Kidney epithelial cell (primary cell): ENCODE measurements around the gene ATP13A3. TPM values are rescaled to one million over a fixed set of nuclear protein-coding genes. Genes with fewer than 3 reads are reported as not detected.

Source experiments
- DNase-seq: peaks from one replicate; pipeline ENCODE4 v3.0.0-alpha.2; 2010; ENCODE audit warnings: low read depth
- H3K27me3 ChIP-seq: 2 replicates; pipeline ENCODE4 v1.6.0; 2011; ENCODE audit warnings: low read length; ENCODE audit not compliant: control insufficient read depth, insufficient read depth
- H3K36me3 ChIP-seq: 2 replicates; pipeline ENCODE4 v1.5.1; 2011; ENCODE audit warnings: low read length; ENCODE audit not compliant: control insufficient read depth, insufficient read depth
- H3K4me3 ChIP-seq: 2 replicates; pipeline ENCODE4 v1.5.1; 2011; ENCODE audit warnings: low read depth, mild to moderate bottlenecking, control low read depth, low read length
- total RNA-seq: library from RNA; depleted of rRNA; stranded (reverse); fragments of >200 nt; gene quantifications from 2 replicates; pipeline ENCODE4 v1.2.3, GENCODE V29; 2015
- TF ChIP-seq, protein P1 (sequence below): IDR thresholded peaks from 2 replicates; pipeline ENCODE4 v1.5.1; 2011; ENCODE audit warnings: mild to moderate bottlenecking, moderate library complexity, low read length, control low read depth, inconsistent platforms; ENCODE audit not compliant: insufficient read depth, poor library complexity, severe bottlenecking

ATP13A3 gene
- total RNA-seq, 1 donor from 2014 or later, result 324 TPM

GRCh38 chr3:194470615-194471014 lies 16.2 kb downstream of the ATP13A3 start:
- DNase-seq, result no peak
- Histone ChIP-seq H3K36me3 (no peaks in the 10 kb centered on the region), H3K4me3 (no peak overlapping the region), H3K27me3 (no peaks in the 10 kb centered on the region)
- TF ChIP-seq, protein P1, sequence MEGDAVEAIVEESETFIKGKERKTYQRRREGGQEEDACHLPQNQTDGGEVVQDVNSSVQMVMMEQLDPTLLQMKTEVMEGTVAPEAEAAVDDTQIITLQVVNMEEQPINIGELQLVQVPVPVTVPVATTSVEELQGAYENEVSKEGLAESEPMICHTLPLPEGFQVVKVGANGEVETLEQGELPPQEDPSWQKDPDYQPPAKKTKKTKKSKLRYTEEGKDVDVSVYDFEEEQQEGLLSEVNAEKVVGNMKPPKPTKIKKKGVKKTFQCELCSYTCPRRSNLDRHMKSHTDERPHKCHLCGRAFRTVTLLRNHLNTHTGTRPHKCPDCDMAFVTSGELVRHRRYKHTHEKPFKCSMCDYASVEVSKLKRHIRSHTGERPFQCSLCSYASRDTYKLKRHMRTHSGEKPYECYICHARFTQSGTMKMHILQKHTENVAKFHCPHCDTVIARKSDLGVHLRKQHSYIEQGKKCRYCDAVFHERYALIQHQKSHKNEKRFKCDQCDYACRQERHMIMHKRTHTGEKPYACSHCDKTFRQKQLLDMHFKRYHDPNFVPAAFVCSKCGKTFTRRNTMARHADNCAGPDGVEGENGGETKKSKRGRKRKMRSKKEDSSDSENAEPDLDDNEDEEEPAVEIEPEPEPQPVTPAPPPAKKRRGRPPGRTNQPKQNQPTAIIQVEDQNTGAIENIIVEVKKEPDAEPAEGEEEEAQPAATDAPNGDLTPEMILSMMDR, result no peak

DNA sequence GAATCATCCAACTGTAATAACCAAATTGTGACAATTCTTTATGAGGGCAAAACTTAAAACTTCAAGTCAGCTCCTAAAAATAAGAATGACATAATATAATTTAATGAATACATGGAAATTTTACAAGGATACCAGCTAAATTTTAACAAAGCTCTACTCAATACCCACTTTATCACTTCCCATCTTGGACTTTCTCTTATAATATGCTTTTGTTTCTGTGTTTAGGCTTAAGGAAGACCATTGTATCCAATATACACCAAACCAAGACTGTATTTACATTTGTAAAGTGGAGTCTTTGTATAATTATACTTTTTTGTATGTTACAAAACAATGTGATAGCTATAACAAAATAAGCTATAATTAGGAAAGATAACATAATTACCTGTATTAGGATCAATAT lies 16.8 kb downstream of the ATP13A3 start:
- no peak overlapping the region for H3K4me3 ChIP-seq
- no peak for DNase-seq
- no peaks in the 10 kb centered on the region for H3K36me3 ChIP-seq
- no peaks in the 10 kb centered on the region for H3K27me3 ChIP-seq
- TF ChIP-seq, protein P1, result no peak

DNA sequence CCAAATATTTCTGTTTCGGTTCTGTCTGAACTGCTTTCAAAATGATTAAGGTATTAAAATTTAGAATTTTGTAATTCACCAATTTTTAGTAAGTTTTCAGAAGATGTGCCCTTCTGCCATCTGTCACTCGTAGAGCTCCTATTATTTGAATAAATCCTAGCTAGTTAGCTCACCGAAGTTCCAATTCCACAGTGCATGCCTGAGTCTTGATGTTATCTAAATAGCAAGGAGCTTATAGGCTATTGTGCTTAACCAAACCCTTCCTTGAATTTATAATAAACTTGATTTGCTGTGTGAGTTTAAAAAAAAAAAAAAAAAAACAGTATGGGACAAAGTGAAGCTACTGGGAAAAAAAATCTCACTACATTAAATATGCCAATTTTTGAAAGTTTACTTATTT lies 18.7 kb downstream of the ATP13A3 start:
- Histone ChIP-seq H3K4me3 (no peak overlapping the region), H3K36me3 (no peaks in the 10 kb centered on the region), H3K27me3 (no peaks in the 10 kb centered on the region)
- TF ChIP-seq, protein P1, result no peak
- no peak for DNase-seq

DNA sequence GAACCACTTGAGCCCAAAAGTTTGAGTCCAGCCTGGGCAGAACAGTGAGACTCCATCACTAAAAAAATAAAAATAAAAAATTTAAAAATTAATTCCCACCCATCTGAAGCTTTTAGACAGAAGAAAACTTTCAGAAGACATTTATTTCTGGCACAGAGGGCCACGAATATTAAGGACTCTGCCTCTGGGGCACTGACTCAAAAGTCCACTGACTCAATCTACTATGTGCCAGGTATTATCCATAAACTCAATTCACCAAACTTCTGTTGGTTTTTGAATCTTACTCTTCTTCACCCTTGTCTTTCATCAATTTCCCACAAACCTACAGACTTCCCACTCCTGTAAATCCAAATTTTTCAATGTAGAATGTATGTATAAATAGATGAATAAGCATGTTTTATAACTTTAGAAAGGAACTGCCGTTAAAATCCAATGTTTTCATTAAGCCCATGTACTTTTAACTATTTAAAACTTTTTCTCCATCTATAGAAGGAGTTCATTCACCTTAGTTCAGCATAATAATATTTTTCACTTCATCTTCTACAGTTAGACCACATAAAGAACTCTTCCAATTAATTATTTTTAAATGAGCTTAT lies 19.9 kb downstream of the ATP13A3 start:
- Histone ChIP-seq H3K36me3 (peaks cover 1% of the 10 kb centered on the region), H3K27me3 (no peaks in the 10 kb centered on the region), H3K4me3 (no peak overlapping the region)
- TF ChIP-seq, protein P1, result no peak
- no peak for DNase-seq

- Histone ChIP-seq H3K4me3 (no peak overlapping the region), H3K27me3 (no peaks in the 10 kb centered on the region), H3K36me3 (peaks cover 1% of the 10 kb centered on the region)
- DNase-seq, result no peak
- TF ChIP-seq, protein P1, result no peak
Observed at GRCh38 chr3:194465920-194466570, 20.8 kb downstream of the ATP13A3 start.

DNA sequence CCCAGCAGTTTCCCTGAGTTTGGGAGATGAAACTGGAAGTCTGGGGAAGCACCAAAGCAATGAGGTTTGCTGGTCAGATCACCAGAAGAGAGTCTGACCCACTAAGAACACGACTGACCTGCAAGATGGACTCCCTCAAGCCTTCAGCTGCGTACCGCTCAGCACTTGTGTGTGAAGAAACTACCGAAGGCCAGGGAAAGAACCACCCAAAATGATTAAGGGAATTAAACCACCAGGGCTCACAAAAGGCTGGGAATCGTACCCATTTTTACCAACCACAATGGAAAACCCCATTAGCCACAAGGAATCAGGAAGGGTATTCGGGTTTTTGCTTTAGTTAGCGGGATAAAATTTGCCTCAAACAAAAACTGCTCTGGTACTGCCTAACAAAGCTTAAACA lies 21.6 kb downstream of the ATP13A3 start:
- H3K4me3 ChIP-seq, result no peak overlapping the region
- TF ChIP-seq, protein P1, result no peak
- no peaks in the 10 kb centered on the region for H3K27me3 ChIP-seq
- DNase-seq, result no peak
- peaks cover 1% of the 10 kb centered on the region for H3K36me3 ChIP-seq
